ENCODE data around the gene NXPE3. TPM values are rescaled to one million over a fixed set of nuclear protein-coding genes. Genes with fewer than 3 reads are reported as not detected.

The NXPE3 gene
- total and polyA plus RNA-seq, 2 of the 8 experiments (the other 6 are each of a cell fraction or from before 2014, with no cell fraction given) = 10.9 to 22.7 TPM

DNA sequence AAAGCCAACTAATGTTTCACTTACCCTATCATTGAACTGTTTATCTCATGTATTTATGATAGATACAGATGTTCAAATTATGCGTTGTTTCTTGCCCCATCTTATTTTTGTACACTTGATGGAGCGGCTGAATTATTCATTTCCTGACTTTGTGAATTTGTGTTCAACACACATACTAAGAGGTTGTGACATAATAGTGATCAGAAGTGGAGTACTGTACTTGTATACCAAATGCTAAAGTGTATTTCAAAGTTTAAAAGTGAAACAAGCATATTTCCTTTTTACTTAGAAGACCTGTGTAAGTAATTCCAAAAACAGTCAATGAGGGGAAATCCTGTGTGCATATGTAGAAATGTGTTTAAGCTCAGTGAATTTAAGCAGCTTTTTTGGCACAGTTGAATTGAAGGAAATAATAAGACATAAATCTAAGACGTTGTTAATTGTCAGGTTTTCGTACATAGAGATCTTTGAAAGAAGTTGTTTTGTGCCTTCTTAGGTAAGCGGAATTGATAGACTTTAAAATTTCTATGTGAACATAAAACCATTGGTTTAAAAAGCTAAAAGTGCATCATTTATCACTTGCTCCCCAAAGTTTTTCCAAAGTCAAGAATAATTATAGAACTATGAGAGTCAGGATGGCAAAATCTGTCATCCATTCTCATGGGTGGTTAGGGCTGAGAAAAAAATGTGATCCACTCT, 72.2 kb downstream of the NXPE3 start (continued):
- no peak for TF ChIP-seq SP2 (IDR thresholded peaks at IDR 0.05; ENCODE audit: low read length)
